ENCODE measurements around the gene ZNF670.

GRCh38 chr1:247096112-247096511, 17.5 kb upstream of the ZNF670 start:
- no peak for TF ChIP-seq CTCF (IDR thresholded peaks at IDR 0.05)
- TF ChIP-seq EZH2 (IDR thresholded peaks at IDR 0.05; ENCODE audit: borderline replicate concordance, insufficient read depth, low read depth, low read length, poor library complexity, severe bottlenecking), result no peak
